Sigmoid colon (tissue), 7 donors: Measurements from ENCODE around the gene PRXL2A. TPM values are rescaled to one million over a fixed set of nuclear protein-coding genes. Genes with fewer than 3 reads are reported as not detected.

Experiments used
- DNase-seq: peaks from one replicate; pipeline ENCODE4 v3.0.0-alpha.2; 2019
- H3K27ac ChIP-seq, 4 donors: fragments of 200-600 bp; sonication (generic); one replicate each; pipeline ENCODE4 v1.5.1; 2016 to 2019; ENCODE audit warnings: mild to moderate bottlenecking in 1 of 4
- H3K27me3 ChIP-seq, 3 donors: fragments of 200-600 bp; sonication (generic); one replicate each; pipeline ENCODE4 v1.5.1; 2019; ENCODE audit warnings: mild to moderate bottlenecking in 1 of 3
- H3K36me3 ChIP-seq, 4 donors: fragments of 200-600 bp; sonication (generic); one replicate each; pipeline ENCODE4 v1.5.1; 2016 to 2019
- H3K4me1 ChIP-seq, 4 donors: fragments of 200-600 bp; sonication (generic); one replicate each; pipeline ENCODE4 v1.5.1; 2017 to 2019
- H3K4me3 ChIP-seq, 4 donors: fragments of 200-600 bp; sonication (generic); one replicate each; pipeline ENCODE4 v1.5.1; 2017 to 2019; ENCODE audit warnings: mild to moderate bottlenecking in 2 of 4, moderate library complexity in 1 of 4
- H3K9me3 ChIP-seq, 4 donors: fragments of 200-600 bp in 3 of 4; sonication (generic) in 3 of 4; one replicate each; pipeline versions ENCODE4 v1.5.1 to v1.6.1; 2013 to 2019
- EP300 ChIP-seq, 4 donors: sonication (generic); formaldehyde crosslinking; IDR thresholded peaks; one replicate each; pipeline ENCODE4 v1.6.1; 2017; ENCODE audit warnings: antibody characterized with exemption in 4 of 4
- POLR2A ChIP-seq, 2 donors: fragments of 450-650 bp; IDR thresholded peaks; one replicate each; pipeline ENCODE4 v1.6.1; 2016; ENCODE audit warnings: antibody characterized with exemption in 2 of 2, mild to moderate bottlenecking in 2 of 2, moderate library complexity in 2 of 2
- POLR2AphosphoS5 ChIP-seq, 4 donors: sonication (generic); formaldehyde crosslinking; IDR thresholded peaks; one replicate each; pipeline ENCODE4 v1.6.1; 2017; ENCODE audit warnings: antibody characterized with exemption in 4 of 4
- whole genome bisulfite sequencing, 2 donors: extraction: QIAGEN DNeasy Blood & Tissue Kit; methylation state at CpG; one replicate each; pipeline ENCODE4 v1.1.7; 2013; 5-methylcytosine and 5-hydroxymethylcytosine counted together
- intact Hi-C: fragments of 100-400 bp; cut with DNase I; formaldehyde crosslinking; loops from one replicate; pipeline ENCODE4 v1.15.1; 2023
- polyA plus RNA-seq, 3 donors: library from polyadenylated mRNA; stranded (reverse); fragments of 200-250 nt; gene quantifications; one replicate each; pipeline ENCODE4 v1.2.3, GENCODE V29; 2013
- total RNA-seq, 4 donors: library from RNA; depleted of rRNA; stranded (reverse); fragments of >200 nt; gene quantifications; one replicate each; pipeline ENCODE4 v1.1.0, GENCODE V29; 2016
- TF ChIP-seq, protein P1 (sequence below), 4 experiments: fragments of 450-650 bp in 3 of 4; fragments of 200-600 bp in 1 of 4; IDR thresholded peaks; one replicate each; pipeline ENCODE4 v1.5.1; 2016 to 2019; ENCODE audit warnings: antibody characterized with exemption in 4 of 4, mild to moderate bottlenecking in 3 of 4, moderate library complexity in 2 of 4
- donor health status: healthy with polysubstance abuse.
- donor health status: Bipolar disorder and iron deficiency.
- donor health status: healthy.

The PRXL2A gene
- total and polyA plus RNA-seq, 7 donors: 33.3 to 63.5 (median 48.7) TPM

GRCh38 chr10:80457554-80458262 is 49.4 kb downstream of the PRXL2A start:
- DNase-seq: no peak
- Histone ChIP-seq H3K4me1 (peaks cover 0 to 78% (median 72%) of the 10 kb centered on the region in 4 donors), H3K9me3 (no peaks in the 10 kb centered on the region), H3K4me3 (no peak overlapping the region), H3K27ac (peak overlapping the region in 2 of 4 donors; percentile 74 to 79), H3K36me3 (no peaks in the 10 kb centered on the region), H3K27me3 (no peaks in the 10 kb centered on the region)
- 81 to 84% methylated on average over 8 of the region's 8 CpGs for WGBS, 2 donors
- TF ChIP-seq POLR2A (IDR thresholded peaks at IDR 0.05) (no peak), POLR2AphosphoS5 (IDR thresholded peaks at IDR 0.05) (no peak), EP300 (IDR thresholded peaks at IDR 0.05) (no peak)
- TF ChIP-seq, protein P1, sequence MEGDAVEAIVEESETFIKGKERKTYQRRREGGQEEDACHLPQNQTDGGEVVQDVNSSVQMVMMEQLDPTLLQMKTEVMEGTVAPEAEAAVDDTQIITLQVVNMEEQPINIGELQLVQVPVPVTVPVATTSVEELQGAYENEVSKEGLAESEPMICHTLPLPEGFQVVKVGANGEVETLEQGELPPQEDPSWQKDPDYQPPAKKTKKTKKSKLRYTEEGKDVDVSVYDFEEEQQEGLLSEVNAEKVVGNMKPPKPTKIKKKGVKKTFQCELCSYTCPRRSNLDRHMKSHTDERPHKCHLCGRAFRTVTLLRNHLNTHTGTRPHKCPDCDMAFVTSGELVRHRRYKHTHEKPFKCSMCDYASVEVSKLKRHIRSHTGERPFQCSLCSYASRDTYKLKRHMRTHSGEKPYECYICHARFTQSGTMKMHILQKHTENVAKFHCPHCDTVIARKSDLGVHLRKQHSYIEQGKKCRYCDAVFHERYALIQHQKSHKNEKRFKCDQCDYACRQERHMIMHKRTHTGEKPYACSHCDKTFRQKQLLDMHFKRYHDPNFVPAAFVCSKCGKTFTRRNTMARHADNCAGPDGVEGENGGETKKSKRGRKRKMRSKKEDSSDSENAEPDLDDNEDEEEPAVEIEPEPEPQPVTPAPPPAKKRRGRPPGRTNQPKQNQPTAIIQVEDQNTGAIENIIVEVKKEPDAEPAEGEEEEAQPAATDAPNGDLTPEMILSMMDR (IDR thresholded peaks at IDR 0.05): no peak
- intact Hi-C loops: no loop called here

DNA sequence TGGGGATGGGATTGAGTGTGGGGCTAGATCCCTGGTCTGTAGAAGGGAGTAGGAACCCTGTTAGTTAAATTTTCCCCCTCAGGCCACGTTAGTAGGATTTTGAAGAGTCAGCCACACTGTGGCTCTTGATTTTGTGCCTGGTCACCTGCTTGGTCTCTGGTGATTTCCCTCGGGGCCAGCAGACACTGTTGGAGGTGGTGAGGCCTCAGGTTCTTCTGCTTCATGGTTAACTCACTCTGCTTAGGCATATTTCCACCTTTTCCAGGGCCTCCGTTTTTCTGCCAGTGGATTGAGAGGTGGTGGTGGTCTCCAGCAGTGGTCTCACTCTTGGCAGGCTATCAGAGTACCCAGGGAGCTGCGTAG is 49.9 kb downstream of the PRXL2A start:
- Histone ChIP-seq H3K27ac (peak overlapping the region in 3 of 4 donors; percentile 20 to 79 (median 74)), H3K27me3 (no peaks in the 10 kb centered on the region), H3K4me3 (no peak overlapping the region), H3K9me3 (no peaks in the 10 kb centered on the region), H3K36me3 (no peaks in the 10 kb centered on the region), H3K4me1 (peaks cover 0 to 80% (median 73%) of the 10 kb centered on the region in 4 donors)
- intact Hi-C loops: no loop called here
- 41 to 52% methylated on average over 4 of the region's 4 CpGs for WGBS, 2 donors
- no peak for DNase-seq
- TF ChIP-seq EP300 (IDR thresholded peaks at IDR 0.05) (no peak), POLR2A (IDR thresholded peaks at IDR 0.05) (no peak), POLR2AphosphoS5 (IDR thresholded peaks at IDR 0.05) (no peak)
- TF ChIP-seq, protein P1 (IDR thresholded peaks at IDR 0.05): no peak

DNA sequence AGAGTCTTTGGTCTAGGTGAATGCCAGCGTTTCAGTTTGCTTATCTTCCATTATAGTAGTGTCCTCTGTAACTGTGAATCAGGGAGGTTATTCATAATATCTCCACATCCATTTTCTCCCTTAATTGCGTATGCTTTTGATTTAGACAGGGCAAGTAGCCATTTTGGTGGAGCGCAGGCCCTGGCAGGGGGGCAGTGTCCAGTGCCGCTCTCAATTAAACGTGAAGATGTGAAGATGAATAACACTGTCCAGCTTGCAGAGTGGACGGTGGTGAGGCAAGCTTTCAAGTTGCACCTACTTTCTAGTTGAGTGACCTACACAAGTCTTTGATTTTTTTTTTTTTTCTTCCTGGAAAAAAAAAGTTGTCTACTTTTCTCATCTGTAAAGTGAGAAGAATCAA is 50.3 kb downstream of the PRXL2A start:
- DNase-seq: no peak
- Histone ChIP-seq H3K27me3 (no peaks in the 10 kb centered on the region), H3K27ac (peak overlapping the region in 3 of 4 donors; percentile 43 to 79 (median 74)), H3K9me3 (no peaks in the 10 kb centered on the region), H3K4me3 (no peak overlapping the region), H3K36me3 (no peaks in the 10 kb centered on the region), H3K4me1 (peaks cover 0 to 80% (median 73%) of the 10 kb centered on the region in 4 donors)
- 56 to 67% methylated on average over 6 of the region's 6 CpGs for WGBS, 2 donors
- intact Hi-C loops: no loop called here
- TF ChIP-seq, protein P1 (IDR thresholded peaks at IDR 0.05): no peak
- no peak for TF ChIP-seq POLR2AphosphoS5 (IDR thresholded peaks at IDR 0.05)
- TF ChIP-seq POLR2A (IDR thresholded peaks at IDR 0.05): no peak
- TF ChIP-seq EP300 (IDR thresholded peaks at IDR 0.05): no peak

DNA sequence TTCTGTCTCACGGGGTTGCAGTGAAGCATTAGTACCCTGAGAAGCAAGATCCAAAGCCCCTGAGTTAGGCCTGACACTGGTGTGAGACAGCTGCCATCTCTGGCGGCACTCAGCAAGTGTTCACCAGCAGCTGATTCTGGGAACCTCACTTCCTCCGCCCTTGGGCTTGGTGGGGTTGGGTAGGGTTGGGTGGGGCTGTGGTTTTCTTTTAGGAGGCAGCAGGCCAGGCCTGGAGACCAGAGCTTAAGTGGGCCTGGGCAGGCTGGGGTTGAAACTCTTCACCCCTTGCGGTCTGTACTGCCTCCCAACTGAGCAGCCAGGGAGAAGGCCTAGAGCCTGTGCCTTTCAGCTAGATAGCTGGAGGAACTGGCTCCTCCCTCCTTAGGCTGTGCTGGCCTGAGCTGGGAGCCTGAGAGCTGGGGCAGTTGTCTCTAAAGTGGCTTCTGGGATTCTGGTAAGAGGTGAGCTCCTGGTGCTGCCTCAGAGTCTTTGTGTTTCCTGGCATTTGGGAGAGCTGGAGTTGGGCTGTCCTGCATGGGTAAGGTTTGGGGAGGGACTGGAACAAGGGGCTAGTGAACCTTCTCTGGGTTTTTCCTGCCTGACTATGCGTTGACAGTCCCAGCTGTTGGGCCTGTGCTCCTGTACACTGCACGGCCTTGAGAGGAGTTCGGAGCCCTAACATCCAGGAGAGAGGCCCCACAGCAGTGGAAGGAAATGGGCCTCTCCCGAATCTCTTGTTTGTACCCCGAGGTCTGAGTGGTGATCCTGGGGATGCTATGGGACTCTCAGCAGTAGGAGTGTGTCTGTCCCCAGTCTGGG is 50.9 kb downstream of the PRXL2A start:
- Histone ChIP-seq H3K4me3 (no peak overlapping the region), H3K36me3 (no peaks in the 10 kb centered on the region), H3K27me3 (no peaks in the 10 kb centered on the region), H3K9me3 (no peaks in the 10 kb centered on the region), H3K27ac (peak overlapping the region; percentile 43 to 79 (median 62)), H3K4me1 (peaks cover 0 to 86% (median 78%) of the 10 kb centered on the region in 4 donors)
- TF ChIP-seq EP300 (IDR thresholded peaks at IDR 0.05): no peak
- TF ChIP-seq POLR2AphosphoS5 (IDR thresholded peaks at IDR 0.05): no peak
- no peak for TF ChIP-seq POLR2A (IDR thresholded peaks at IDR 0.05)
- TF ChIP-seq, protein P1 (IDR thresholded peaks at IDR 0.05): no peak
- 13 to 27% methylated on average over 9 of the region's 9 CpGs for WGBS, 2 donors
- intact Hi-C loops: no loop called here
- peak; percentile 80 for DNase-seq
